HG03378 (cell line): ENCODE results near the gene SYT7.

Experiments
- ATAC-seq: cut with Tn5 transposase; IDR thresholded peaks from one replicate; pipeline ENCODE4 v1.9.1; 2021; ENCODE audit warnings: mild to moderate bottlenecking, moderate library complexity; ENCODE audit not compliant: unreplicated experiment

Gene SYT7

DNA sequence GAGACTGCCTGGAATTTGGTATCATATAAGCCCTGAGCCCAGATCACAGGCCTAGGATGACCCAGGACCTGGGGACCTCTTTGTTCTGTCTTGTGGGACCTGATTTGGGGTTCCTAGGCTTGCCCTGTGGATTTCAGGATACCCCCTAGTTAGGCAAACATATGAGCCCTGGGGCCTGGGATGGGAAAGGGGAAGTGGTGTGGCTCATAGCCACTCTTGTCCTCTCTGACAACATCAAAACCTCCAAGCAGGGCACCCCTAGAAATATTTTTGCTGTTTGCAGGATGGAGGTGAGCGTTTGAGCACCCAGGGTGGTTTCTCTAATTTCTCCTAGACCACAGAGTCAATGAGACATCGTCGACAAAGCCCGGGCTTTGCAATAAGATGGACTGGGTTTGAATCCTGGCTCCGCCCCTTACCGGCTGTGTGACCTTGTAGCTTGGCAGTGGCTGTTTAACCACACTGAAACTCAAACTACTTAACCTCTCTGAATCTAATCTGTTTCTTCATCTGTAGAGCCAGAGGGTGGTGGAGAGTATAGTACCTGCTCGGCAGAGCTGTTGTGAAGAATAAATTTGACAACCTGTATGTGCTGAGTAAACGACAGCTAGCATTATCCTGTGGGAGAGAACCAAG, 77.6 kb downstream of the SYT7 start:
- ATAC-seq, result no peak

DNA sequence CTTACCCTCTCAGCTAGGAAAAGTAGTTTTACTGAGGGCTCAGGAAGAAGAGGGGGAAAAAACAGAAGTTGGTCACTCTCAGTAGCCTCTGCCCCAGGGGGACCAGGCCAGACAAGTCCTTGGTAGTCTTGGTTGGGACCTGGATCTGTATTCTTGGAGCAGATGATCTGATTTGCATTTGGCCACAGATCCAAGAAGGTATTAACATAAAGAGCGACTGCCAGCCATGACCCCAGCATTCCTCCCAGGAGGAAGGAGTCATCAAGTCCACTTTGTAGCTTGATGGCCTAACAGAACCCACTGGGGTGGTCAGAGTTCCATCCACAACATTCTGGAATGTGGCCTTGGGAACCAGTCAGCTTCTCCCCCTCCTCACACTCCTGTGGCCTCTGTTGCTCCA, 78.4 kb downstream of the SYT7 start:
- ATAC-seq, result no peak

DNA sequence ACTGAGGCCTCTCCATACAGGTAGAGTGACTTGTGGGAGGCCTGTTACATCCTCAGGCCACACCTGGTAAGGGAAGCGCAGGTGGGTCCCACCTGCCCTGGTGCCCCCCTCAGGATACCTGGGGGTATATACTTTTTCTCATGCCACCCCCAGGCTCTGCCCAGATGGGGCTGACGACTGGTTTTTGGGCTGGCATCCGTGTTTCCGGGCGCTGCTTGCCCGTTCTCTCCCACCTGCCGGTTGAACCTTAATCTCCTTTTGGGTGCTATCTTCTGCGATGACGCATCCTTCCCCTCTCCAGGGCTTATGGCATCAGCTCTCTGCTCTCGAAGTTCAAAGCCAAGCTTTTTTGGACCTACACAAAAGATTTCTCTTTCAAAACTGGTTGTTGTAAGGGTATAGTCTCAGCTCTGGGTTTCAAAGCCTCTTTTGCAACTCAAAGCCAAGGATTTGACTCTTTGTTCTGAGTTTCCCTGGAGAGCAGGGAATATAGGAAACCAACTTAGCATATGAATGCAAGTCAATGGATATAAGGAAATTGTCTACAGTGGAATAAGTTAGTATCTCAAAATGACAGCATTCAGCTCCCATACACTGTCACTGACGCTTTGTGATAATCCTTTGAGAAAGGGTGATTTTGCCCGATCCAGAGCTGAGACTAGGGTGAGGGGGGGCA, 80.9 kb downstream of the SYT7 start:
- ATAC-seq, result no peak

GRCh38 chr11:61498767-61499341, 82.0 kb downstream of the SYT7 start:
- no peak for ATAC-seq

DNA sequence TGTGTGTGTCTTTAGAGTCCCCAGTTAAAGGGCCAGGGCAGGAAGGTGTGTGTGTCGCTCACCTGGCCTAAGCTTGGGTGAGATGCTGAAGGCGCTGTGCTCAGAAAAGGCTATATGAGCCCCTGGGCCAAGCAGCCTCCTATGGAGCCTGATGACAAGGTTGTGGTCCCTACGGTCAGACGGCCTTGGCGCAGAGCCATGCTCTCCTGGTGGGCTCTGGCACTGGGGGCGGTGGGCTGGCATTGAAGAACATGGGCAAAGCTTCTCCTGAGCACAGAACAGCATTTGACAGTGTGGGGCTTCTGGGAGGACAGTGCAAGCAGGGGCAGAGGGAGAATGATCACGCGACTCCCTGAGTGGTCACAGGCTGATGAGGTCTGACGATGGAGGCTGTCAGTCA, 83.0 kb downstream of the SYT7 start:
- no peak for ATAC-seq

DNA sequence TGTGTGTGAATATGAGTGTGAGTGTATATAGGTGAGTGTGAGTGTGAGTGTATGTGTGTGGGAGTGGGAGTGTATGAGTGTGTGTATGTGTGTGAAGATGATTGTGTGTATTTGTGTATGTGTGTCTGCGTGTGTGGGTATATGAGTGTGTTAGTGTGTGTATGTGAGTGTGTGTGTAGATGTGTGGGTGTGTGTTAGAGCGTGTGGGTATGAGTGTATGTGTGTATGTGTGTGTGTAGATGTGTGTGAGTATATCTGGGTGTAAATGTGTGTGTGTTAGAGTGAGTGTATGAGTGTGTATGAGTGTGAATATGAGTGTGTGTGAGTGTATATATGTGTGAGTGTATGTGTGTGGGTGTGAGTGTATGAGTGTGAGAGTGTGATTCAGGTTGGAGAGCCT, 83.4 kb downstream of the SYT7 start:
- ATAC-seq, result no peak

DNA sequence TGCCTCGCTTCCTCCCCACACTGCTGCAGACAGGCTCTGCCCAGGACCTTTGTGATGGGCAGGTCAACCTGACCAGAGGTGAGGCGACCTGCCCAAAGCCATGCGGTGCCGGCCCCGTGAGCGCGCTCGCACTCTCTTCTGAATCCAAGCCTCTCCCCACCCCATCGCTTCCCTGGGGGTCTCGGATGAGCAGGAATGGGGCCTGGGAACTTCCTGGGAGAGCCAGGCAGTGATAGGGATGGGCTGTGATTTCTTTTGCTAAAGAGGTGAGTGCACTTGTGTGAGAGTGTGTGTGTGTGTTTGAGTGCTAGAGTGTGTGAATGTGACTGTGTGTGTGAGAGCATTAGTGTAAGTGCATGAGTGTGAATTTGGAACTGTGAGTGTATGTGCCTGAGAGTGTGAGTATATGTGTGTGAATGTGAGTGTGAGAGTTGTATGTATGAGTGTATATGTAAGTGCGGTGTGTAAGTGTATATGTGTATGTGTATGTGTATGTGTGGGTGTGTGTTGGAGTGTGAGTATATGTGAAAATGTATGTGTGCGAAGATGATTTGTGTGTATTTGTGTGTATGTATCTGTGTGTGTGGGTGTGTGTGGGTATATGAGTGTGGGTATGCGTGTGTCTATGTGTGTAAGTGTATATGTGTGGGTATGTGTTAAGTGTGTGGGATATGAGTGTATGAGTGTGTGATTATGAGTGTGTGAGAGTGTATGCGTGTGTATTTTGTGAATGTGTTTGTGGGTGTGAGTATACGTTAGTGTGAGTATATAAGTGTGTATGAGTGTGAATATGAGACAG, 84.1 kb downstream of the SYT7 start:
- ATAC-seq, result no peak

- ATAC-seq, result no peak
Observed at GRCh38 chr11:61495801-61496601, 84.9 kb downstream of the SYT7 start.

DNA sequence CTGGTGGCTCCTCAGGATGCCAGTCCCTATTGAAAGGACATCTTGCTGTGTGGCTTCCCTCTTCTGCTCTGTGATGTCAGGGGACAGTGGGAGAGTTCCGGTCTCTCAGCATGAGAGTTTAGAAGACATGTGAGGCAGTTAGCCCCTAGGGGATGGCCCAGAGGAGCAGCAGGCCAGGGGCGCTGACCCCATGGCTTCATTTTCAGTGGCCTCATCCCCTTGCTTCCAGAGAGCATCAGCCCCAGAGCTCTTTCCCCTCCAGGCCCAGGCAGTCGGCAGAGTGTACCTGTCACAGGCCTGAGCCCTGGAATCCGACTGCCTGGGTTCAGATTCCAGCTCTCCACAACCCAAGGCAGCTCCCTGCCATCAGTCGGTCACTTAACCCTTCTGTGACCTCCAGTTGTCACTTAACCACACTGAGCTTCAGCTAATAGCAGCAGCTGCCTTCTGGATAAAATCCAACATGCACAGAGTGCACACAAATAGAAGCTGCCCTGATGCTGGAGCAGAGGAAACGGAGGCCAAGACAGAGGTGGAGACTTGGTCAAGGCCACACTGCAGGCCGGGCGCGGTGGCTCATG, 86.4 kb downstream of the SYT7 start:
- ATAC-seq, result no peak

- ATAC-seq, result no peak
Observed at GRCh38 chr11:61491736-61492395, 89.0 kb downstream of the SYT7 start.

DNA sequence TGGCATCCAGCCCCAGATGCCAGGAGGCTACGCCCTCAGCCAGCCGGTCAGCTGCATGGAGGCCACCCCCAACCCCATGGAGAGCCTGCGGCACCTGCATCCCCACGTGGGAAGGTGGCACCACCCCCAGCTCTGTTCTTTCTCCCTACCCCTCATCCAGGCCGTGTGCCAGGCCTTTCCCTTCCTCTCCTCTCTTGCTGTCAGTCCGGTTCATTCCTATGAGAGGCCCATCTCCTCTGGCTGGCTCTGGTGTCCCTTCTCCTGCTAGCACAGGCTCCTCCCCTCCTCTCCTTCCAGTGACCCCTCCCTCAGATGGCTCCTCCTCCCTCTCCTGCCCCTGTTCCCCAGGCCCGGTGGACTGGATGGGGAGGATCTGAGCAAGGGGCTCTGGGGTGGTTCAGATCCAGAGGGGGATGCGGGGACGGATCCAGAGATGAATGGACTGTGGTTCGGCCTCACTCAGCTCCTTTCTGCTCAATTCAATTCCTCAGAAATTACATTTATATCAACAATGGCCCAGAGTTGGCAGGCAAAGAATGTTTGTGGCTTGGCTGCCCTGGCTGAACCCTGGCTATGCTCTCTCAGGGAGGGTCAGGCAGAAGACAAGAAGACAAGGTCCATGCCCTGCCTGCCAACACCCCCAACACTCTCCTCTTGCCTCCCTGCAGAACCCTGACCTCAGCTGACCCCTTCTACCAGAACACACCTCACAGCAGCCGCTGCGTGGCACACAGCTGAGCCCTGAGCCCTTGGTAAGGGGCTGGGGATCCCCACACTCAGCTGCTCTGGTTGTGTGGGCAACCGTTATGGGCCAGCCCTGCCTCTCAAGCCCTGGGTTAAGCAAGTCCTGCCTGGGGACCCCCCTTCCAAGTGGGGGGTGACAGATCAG, 90.8 kb downstream of the SYT7 start:
- no peak for ATAC-seq

DNA sequence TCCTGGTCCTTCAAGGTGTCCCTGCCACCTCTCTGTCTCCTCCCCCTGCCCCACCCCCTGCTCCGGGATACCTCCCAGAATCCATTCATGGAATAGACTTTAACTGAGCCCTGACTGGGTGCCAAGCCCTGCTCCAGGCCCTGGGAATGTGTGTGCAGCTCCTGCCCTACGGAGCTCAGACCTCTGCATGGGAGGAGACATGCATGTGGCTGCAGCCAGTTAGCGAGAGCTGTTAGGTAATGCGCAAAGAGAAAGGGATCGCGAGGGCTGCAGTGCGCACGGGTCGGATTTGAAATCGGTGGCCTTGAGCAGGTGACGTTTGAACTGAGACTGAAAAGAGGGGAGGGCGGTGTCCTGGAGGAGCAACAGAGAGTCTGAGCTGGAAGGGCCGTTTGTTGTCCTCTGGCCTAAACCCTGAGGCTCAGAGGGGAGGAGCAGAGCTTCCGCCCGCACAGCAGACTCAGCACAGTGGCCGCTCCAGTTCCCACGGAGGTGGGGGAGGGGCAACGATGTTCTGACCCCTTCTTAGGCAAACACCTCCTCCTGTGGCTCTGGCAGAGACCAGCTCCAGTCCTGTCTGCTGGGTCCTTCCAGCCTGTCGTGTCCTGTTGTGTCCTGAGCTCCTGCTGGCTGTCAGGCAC, 92.1 kb downstream of the SYT7 start:
- ATAC-seq, result no peak

DNA sequence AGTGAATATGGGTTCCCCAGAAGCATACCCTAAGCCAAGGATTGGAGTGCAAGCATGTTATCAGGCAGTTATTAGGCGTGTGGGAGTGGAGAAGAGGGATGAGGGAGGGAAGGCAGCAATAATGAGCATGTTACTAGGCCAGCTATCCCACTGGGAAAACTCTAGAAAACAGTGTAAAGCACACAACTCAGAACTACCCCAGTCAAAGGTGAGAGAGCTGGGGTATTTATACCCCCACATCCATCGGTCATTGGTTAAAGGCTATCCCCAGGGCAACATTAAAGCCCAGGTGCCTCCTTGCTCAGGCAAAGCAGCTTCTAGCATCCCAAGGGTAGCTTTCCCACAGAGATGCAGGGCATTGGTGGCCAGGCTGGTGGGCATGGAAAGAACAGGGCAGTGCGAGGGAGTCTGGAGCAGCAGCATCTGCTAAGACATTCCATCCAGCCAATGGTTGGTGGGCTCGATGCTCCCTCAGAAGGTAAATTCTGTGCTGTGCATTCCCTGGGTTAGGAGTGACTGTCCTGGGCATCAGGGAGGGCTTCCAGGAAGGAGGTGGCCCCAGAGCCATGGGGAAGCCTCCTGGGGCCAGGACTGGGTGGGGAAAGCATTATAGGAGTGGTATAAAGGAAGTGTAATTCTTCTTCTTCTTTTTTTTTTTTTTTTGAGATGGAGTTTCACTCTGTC, 93.4 kb downstream of the SYT7 start:
- ATAC-seq, result no peak

- no peak for ATAC-seq
Observed at GRCh38 chr11:61486779-61487178, 94.1 kb downstream of the SYT7 start.

GRCh38 chr11:61486011-61486620, 94.8 kb downstream of the SYT7 start:
- no peak for ATAC-seq

DNA sequence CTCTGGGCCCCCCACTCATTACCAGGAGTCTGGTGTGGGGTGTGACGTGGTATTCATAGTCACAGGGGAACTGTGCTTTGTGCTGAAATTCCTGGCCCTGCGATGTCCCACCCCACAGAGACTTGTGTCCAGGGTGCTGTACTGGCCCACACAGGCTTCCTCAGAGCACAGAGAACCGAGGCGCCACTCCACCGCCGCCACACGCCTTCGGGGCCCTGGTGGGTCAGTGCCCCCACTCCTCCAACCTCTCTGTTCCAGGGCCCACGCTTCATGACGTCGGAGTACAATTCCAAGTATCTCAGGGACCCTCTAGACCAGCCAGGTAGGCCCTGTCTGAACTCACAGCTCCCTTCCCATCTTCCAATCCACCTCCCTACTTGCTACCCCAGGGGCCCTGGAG, 95.8 kb downstream of the SYT7 start:
- no peak for ATAC-seq

GRCh38 chr11:61484541-61484940, 96.3 kb downstream of the SYT7 start:
- ATAC-seq, result no peak

GRCh38 chr11:61482513-61482912, 98.4 kb downstream of the SYT7 start:
- no peak for ATAC-seq
